ENCODE results near the gene TPP1. TPM values are rescaled to one million over a fixed set of nuclear protein-coding genes. Genes with fewer than 3 reads are reported as not detected.

Gene TPP1
- total RNA-seq, 6 donors from 2014 or later = 71.6 to 240 (median 145) TPM

- H3K27ac ChIP-seq = no peak overlapping the region
- no peaks in the 10 kb centered on the region for H3K9me3 ChIP-seq
- peaks cover 16 to 24% (median 17%) of the 10 kb centered on the region in 4 donors for H3K4me1 ChIP-seq
- H3K36me3 ChIP-seq = peaks cover 19 to 60% (median 36%) of the 10 kb centered on the region in 4 donors
- H3K27me3 ChIP-seq = no peaks in the 10 kb centered on the region
- TF ChIP-seq POLR2AphosphoS5 (IDR thresholded peaks at IDR 0.05) (no peak), POLR2A (IDR thresholded peaks at IDR 0.05) (no peak), EP300 (IDR thresholded peaks at IDR 0.05) (no peak)
- TF ChIP-seq, protein P1, sequence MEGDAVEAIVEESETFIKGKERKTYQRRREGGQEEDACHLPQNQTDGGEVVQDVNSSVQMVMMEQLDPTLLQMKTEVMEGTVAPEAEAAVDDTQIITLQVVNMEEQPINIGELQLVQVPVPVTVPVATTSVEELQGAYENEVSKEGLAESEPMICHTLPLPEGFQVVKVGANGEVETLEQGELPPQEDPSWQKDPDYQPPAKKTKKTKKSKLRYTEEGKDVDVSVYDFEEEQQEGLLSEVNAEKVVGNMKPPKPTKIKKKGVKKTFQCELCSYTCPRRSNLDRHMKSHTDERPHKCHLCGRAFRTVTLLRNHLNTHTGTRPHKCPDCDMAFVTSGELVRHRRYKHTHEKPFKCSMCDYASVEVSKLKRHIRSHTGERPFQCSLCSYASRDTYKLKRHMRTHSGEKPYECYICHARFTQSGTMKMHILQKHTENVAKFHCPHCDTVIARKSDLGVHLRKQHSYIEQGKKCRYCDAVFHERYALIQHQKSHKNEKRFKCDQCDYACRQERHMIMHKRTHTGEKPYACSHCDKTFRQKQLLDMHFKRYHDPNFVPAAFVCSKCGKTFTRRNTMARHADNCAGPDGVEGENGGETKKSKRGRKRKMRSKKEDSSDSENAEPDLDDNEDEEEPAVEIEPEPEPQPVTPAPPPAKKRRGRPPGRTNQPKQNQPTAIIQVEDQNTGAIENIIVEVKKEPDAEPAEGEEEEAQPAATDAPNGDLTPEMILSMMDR (IDR thresholded peaks at IDR 0.05) = no peak
- DNase-seq = no peak
- 92 to 98% methylated on average over 3 of the region's 3 CpGs for WGBS, 2 donors
- no peak for ATAC-seq (ENCODE audit: low FRiP score in 2 of 2)
- H3K4me3 ChIP-seq = no peak overlapping the region
These were observed 20.7 kb downstream of the TPP1 start for GRCh38 chr11:6598555-6598954.

- H3K27me3 ChIP-seq = no peaks in the 10 kb centered on the region
- peaks cover 19 to 70% (median 38%) of the 10 kb centered on the region in 4 donors for H3K36me3 ChIP-seq
- H3K4me3 ChIP-seq = no peak overlapping the region
- no peak for TF ChIP-seq EP300 (IDR thresholded peaks at IDR 0.05)
- TF ChIP-seq, protein P1 (IDR thresholded peaks at IDR 0.05) = no peak
- no peak for ATAC-seq (ENCODE audit: low FRiP score in 2 of 2)
- peak overlapping the region in 1 of 4 donors; percentile 32 for H3K27ac ChIP-seq
- 71 to 74% methylated on average over 5 of the region's 5 CpGs for WGBS, 2 donors
- DNase-seq = no peak
- peaks cover 2 to 6% (median 3%) of the 10 kb centered on the region in 4 donors for H3K4me1 ChIP-seq
- no peaks in the 10 kb centered on the region for H3K9me3 ChIP-seq
These were observed 22.9 kb downstream of the TPP1 start for GRCh38 chr11:6596239-6596877.

- no peak for ATAC-seq (ENCODE audit: low FRiP score in 2 of 2)
- H3K27ac ChIP-seq = no peak overlapping the region
- DNase-seq = no peak
- peaks cover 0 to 4% (median 0%) of the 10 kb centered on the region in 4 donors for H3K4me1 ChIP-seq
- TF ChIP-seq, protein P1 (IDR thresholded peaks at IDR 0.05) = no peak
- TF ChIP-seq POLR2A (IDR thresholded peaks at IDR 0.05) (no peak), POLR2AphosphoS5 (IDR thresholded peaks at IDR 0.05) (no peak)
- no peaks in the 10 kb centered on the region for H3K27me3 ChIP-seq
- WGBS, 2 donors = 52 to 73% methylated on average over 3 of the region's 3 CpGs
- no peak overlapping the region for H3K4me3 ChIP-seq
- H3K36me3 ChIP-seq = peaks cover 5 to 49% (median 17%) of the 10 kb centered on the region in 4 donors
- H3K9me3 ChIP-seq = no peaks in the 10 kb centered on the region
These were observed 25.0 kb downstream of the TPP1 start for GRCh38 chr11:6594142-6594768.

- peaks cover 0 to 11% (median 3%) of the 10 kb centered on the region in 4 donors for H3K36me3 ChIP-seq
- H3K27ac ChIP-seq = no peak overlapping the region
- no peaks in the 10 kb centered on the region for H3K27me3 ChIP-seq
- peaks cover 4 to 12% (median 8%) of the 10 kb centered on the region in 4 donors for H3K9me3 ChIP-seq
- DNase-seq (no peak), ATAC-seq (ENCODE audit: low FRiP score in 2 of 2) (no peak)
- TF ChIP-seq EP300 (IDR thresholded peaks at IDR 0.05) (no peak), POLR2A (IDR thresholded peaks at IDR 0.05) (no peak), POLR2AphosphoS5 (IDR thresholded peaks at IDR 0.05) (no peak)
- TF ChIP-seq, protein P1 (IDR thresholded peaks at IDR 0.05) = no peak
- no peak overlapping the region for H3K4me3 ChIP-seq
- H3K4me1 ChIP-seq = no peaks in the 10 kb centered on the region
- 96 to 98% methylated on average over 1 of the region's 1 CpG for WGBS, 2 donors
These were observed 31.2 kb downstream of the TPP1 start for GRCh38 chr11:6588018-6588417.

Measured in upper lobe of left lung (tissue), 6 donors.